Limb (tissue), 2 donors: Measurements from ENCODE around the gene ABCA4.
"Not testable (repeated sequence)": the region's sequence is repeated elsewhere in the genome, so short reads cannot be mapped to it uniquely, and the experiment has no call there.

ENCODE experiments used
- DNase-seq, 2 donors: peaks; one replicate each; pipeline ENCODE4 v3.0.0-alpha.2; 2016; ENCODE audit errors: extremely low spot score in 2 of 2

Gene ABCA4

DNA sequence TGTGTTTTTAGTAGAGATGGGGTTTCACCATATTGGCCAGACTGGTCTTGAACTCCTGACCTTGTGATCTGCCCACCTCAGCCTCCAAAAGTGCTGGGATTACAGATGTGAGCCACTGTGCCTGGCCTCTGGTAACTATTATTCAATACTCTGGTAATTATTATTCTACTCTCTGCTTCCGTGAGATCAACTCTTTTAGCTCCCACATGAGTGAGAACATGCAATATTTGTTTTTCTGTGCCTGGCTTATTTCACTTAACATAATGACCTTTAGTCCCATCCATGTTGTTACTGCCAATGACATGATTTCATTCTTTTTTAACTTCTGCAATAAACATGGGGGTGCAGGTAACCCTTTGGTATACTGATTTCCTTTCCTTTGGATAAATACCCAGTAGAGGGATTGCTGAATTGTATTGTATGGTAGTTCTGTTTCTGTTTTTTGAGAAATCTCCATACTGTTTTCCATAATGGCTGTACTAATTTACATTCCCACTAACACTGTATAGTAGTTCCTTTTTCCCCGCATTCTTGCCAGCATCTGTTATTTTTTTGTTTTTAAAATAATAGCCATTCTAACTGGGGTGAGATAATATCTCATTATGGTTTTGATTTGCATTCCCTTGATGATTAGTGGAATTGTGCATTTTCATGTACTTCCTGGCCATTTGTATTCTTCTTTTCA, 173.8 kb downstream of the ABCA4 start:
- not testable (repeated sequence) for DNase-seq
